GM12875 (cell line): Measurements from ENCODE around the gene SLC10A6.

Experiments used
- H3K4me3 ChIP-seq: one replicate; pipeline ENCODE4 v1.5.1; 2011; ENCODE audit warnings: low read depth, low read length, control low read depth
- TF ChIP-seq, protein P1 (sequence below): IDR thresholded peaks from 2 replicates; pipeline ENCODE4 v1.5.1; 2011; ENCODE audit warnings: low read depth, mild to moderate bottlenecking, control low read depth, inconsistent platforms, low read length, moderate library complexity, borderline replicate concordance; ENCODE audit not compliant: insufficient read depth

The SLC10A6 gene

DNA sequence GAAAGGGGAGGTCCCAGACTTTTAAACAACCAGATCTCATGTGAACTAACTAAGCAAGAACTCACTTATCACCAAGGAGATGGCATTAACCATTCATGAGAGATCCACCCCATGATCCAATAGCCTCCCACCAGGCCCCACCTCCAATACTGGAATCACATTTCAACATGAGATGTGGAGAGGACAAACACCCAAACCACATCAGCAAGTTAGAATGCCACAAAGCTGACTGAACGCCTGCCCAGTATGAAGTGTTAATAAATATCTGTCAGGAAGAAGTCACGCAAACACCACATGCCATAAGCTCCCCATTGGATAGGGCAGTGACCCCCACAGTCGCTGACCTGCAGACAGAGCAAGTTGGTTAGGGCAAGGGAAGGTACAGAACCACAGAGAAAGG is 14.3 kb downstream of the SLC10A6 start:
- H3K4me3 ChIP-seq: no peak overlapping the region
- TF ChIP-seq, protein P1, sequence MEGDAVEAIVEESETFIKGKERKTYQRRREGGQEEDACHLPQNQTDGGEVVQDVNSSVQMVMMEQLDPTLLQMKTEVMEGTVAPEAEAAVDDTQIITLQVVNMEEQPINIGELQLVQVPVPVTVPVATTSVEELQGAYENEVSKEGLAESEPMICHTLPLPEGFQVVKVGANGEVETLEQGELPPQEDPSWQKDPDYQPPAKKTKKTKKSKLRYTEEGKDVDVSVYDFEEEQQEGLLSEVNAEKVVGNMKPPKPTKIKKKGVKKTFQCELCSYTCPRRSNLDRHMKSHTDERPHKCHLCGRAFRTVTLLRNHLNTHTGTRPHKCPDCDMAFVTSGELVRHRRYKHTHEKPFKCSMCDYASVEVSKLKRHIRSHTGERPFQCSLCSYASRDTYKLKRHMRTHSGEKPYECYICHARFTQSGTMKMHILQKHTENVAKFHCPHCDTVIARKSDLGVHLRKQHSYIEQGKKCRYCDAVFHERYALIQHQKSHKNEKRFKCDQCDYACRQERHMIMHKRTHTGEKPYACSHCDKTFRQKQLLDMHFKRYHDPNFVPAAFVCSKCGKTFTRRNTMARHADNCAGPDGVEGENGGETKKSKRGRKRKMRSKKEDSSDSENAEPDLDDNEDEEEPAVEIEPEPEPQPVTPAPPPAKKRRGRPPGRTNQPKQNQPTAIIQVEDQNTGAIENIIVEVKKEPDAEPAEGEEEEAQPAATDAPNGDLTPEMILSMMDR: no peak

DNA sequence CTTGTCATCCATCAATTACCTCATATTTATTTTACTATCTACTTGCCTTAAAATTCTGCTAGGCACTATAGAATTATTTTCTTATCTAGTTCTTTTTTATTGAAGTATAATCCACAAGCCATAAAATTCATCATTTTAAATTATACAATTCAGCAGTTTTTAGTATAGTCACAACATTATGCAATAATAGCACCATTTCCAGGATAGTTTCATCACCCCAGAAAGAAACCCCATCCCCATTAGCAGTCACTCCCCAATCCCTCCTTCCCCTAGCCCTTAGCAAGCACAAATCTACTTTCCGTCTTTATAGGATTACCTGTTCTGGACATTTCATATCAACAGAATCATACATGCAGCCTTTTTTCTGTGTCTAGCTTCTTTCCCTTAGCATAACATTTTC is 15.6 kb downstream of the SLC10A6 start:
- TF ChIP-seq, protein P1: no peak
- no peak overlapping the region for H3K4me3 ChIP-seq

DNA sequence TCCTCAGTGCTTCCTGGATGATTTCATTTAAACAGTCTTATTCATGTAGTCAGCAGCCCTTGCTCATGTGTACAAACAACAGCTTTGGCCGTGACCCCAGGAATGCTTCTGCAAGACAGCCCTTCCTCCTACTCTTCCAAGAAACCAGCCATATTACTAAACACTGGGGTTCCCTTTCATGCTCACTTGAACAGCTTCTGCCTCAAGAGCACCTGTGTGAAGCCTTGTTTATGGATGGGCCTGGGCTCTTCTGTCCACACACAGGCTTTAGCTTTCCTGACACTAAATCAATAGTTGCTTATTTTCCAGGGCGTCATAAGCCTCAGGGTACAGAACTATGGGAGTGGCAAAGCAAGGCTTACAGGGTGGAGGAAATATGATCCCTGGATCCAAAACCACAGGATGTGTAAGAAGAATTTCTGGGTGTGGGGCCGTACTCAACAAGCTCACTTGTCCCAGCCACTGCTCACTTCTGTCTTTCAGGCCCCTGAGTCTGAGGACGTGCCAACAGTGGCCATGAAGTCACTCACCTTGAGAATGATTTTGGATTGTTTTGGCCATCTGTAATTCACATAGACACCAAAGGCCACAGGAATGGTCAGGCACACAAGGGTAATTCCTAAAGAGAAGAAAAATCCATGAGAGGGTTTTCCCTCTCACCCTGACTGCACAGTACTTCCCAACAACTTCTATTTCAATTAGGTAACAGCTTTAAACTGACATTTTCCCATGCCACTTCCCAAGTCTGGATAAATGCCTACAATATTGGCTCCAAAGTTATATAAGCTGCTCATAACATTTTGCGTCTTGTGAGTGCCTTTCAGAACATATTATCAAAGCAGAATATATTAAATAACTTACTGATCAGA is 17.7 kb downstream of the SLC10A6 start:
- no peak overlapping the region for H3K4me3 ChIP-seq
- TF ChIP-seq, protein P1: no peak

DNA sequence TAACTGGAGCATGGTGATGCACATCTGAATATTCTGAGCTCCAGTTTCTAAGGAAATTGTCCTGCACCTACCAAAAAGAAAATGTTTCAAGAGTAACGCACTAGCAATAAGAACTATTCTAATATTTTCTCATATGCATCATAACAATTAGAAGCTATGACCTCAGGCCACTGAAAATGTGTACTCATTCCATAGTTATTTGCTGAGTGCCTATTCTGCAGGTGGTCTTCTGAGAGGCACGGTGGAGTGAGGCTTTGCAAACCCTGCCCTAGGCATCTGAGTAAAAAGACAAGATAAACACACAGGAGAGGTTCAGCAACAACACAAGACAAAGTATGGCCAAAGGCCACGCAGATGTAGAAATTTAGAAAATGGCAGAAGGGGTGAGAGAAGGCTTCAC is 23.7 kb downstream of the SLC10A6 start:
- no peak overlapping the region for H3K4me3 ChIP-seq
- TF ChIP-seq, protein P1: no peak

DNA sequence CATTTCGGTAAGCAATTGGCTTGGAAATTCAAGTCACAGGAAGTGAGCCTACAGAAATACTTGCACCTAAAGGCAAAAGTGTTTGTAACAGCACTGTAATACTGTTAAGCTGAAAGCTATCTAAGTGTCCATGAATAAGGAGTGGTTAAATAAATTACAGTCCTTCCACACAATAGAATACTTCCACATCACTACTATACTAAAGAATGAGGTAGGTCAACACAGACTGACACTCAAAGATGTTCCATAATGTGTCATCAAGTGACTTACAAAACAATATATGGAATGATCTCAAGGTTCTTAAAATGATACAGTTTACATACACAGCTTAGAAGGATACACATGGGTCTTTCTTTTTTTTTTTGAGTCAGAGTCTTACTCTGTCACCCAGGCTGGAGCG is 27.0 kb downstream of the SLC10A6 start:
- TF ChIP-seq, protein P1: no peak
- no peak overlapping the region for H3K4me3 ChIP-seq

DNA sequence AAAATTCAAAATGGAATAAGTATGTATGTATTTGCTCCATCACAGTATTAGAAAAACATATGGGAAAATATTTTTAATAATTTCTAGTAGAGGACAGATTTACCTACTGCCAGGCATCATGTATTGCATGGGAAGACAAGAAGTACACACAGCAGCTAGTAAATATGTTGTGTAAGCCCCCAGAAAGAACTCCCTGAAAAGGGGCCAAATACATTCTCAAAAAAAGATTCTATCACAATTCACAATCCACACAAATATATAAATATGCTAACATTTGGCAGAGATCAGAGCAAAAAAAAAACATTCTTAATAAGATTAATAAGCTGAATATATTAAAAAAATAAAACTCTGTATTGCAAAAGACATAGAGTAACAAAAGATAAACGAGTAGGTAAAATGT is 28.0 kb downstream of the SLC10A6 start:
- H3K4me3 ChIP-seq: no peak overlapping the region
- TF ChIP-seq, protein P1: no peak

DNA sequence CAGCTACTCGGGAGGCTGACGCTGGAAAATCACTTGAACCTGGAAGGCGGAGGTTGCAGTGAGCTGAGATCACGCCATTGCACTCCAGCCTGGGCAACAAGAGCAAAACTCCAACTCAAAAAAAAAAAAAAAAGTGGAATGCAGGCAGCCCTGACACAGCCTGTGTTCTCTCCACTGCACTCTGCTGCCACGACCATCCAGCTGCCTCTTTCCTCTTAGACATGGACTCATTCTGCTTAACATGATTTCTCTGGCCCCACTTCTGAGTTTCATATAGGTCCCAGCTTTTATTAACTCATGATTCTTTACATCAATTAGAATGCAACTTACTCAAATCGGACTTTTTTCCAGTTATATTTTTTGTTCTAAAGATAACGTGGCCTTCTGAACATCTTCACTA is 29.6 kb downstream of the SLC10A6 start:
- TF ChIP-seq, protein P1: no peak
- H3K4me3 ChIP-seq: no peak overlapping the region
